ENCODE results near the gene CTXN3.
"Not testable (repeated sequence)": the region's sequence is repeated elsewhere in the genome, so short reads cannot be mapped to it uniquely, and the experiment has no call there.

CTXN3 gene

DNA sequence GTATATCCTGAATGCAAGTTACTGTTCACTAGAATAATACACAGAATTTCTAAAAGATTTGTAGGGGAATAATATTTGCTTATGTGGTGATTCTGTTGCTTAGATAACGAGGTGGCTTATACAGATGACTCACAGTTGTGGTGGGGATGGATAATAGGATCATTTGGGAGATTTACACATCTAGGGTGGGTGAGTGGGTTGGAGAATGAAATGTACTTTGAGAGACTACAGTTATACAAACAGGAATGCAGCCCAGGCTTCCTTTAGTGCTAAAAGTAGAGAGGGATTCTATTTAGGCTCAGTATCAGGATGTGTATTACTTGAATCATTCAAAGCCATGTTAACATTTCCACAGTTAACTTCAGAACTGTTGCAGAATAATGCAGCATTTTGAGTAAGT is 1.8 kb downstream of the CTXN3 start:
- no peak for DNase-seq (ENCODE audit: low read depth in 1 of 2, low spot score in 1 of 2)

- DNase-seq (ENCODE audit: low read depth in 1 of 2, low spot score in 1 of 2): no peak
Observed at GRCh38 chr5:127652952-127653611, 4.2 kb downstream of the CTXN3 start.

GRCh38 chr5:127656825-127657224 is 7.9 kb downstream of the CTXN3 start:
- no peak for DNase-seq (ENCODE audit: low read depth in 1 of 2, low spot score in 1 of 2)

DNA sequence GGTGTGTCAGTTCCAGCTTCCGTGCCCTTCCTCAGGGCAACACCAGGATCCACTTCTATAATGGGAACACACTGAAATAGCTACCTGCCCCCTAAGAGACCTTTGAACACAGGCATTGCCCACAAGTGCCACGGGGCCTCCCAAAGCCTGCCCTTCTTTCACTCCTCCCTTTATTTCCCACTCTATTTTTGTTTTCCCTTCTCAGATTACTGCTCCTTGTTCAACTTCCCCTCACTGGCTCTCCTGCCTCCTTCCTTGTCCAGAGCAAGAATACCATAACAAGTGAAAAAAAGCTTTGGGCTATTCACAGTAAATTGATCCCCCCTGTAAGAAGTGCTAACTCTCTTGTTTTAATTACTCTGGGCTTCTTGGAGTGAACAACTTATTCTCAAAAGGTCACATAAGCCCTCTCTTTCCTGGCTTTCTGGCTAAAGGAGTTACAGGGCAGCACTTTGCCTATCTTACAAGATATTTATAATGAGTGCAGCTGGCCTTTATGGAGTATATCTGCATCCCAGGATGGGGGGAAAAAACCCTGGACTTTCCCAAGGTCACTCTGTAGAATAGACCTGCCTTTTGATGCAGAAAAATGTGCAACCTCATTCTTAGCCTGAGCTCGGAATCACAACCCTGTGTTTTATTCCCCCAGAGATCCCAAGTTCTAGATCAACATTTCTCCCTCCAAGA is 11.3 kb downstream of the CTXN3 start:
- no peak for DNase-seq (ENCODE audit: low read depth in 1 of 2, low spot score in 1 of 2)

DNA sequence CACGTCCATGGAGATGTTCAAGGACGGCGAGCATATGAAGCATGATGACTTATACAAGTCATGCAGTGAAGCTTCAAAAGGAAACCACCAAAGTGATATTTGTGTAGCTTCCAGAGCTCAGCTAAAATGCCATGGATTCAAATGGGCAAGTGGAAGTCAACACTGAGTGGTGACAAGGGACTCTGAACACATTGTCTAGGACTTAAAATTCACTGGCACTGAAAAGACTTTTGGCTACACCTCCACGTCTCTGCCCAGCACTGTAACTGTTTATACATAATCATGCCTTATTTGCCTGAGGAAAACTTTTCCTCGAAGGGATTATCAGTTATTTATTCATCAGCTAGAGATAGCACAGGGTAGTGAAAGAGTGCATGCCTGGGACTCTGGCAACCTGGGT is 15.2 kb downstream of the CTXN3 start:
- DNase-seq (ENCODE audit: low read depth in 1 of 2, low spot score in 1 of 2): no peak

- DNase-seq (ENCODE audit: low read depth in 1 of 2, low spot score in 1 of 2): no peak
Observed at GRCh38 chr5:127665641-127666040, 16.8 kb downstream of the CTXN3 start.

GRCh38 chr5:127666043-127666716 is 17.3 kb downstream of the CTXN3 start:
- no peak for DNase-seq (ENCODE audit: low read depth in 1 of 2, low spot score in 1 of 2)

GRCh38 chr5:127667926-127668325 is 19.0 kb downstream of the CTXN3 start:
- DNase-seq (ENCODE audit: low read depth in 1 of 2, low spot score in 1 of 2): no peak

- no peak for DNase-seq (ENCODE audit: low read depth in 1 of 2, low spot score in 1 of 2)
Observed at GRCh38 chr5:127671218-127671617, 22.3 kb downstream of the CTXN3 start.

GRCh38 chr5:127673117-127673800 is 24.4 kb downstream of the CTXN3 start:
- no peak for DNase-seq (ENCODE audit: low read depth in 1 of 2, low spot score in 1 of 2)

DNA sequence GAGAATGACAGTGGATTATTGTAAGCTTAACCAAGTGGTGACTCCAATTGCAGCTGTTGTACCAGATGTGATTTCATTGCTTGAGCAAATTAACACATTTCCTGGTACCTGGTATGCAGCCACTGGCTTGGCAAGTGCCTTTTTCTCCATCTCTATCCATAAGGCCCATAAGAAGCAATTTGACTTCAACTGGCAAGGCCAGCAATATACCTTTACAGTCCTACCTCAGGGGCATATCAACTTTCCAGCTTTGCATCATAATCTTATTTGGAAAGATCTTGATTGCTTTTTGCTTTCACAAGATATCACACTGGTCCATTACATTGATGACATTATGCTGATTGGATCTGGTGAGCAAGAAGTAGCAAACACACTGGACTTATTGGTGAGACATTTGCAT is 28.1 kb downstream of the CTXN3 start:
- DNase-seq (ENCODE audit: low read depth in 1 of 2, low spot score in 1 of 2): not testable (repeated sequence)

DNA sequence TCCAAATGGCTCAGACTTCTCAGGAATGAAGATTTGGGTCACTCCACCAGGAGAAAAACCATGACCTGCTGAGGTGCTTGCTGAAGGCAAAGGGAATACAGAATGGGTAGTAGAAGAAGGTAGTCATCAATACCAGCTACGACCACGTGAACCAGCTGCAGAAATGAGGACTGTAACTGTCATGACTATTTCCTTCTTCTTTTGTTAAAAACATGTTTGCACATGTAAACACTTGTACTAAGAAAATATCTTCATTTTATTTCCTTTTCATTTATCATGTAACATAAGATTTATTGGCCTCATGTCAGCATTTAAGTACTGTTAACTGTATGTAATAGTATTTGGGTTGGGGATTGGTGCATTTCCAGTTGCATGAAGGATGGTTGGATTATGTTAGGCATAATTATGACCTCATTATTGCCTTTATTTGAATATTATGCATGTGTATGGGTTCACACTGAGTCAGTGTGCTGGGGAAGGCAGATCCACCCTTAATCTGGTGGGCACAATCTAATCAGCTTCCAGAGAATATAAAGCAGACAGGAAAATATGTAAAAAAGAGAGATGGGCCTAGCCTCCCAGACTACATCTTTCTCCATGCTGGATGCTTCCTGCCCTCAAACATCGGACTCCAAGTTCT is 30.9 kb downstream of the CTXN3 start:
- not testable (repeated sequence) for DNase-seq (ENCODE audit: low read depth in 1 of 2, low spot score in 1 of 2)

GRCh38 chr5:127680595-127680994 is 31.7 kb downstream of the CTXN3 start:
- DNase-seq (ENCODE audit: low read depth in 1 of 2, low spot score in 1 of 2): no peak

GRCh38 chr5:127683008-127683407 is 34.1 kb downstream of the CTXN3 start:
- DNase-seq (ENCODE audit: low read depth in 1 of 2, low spot score in 1 of 2): no peak

DNA sequence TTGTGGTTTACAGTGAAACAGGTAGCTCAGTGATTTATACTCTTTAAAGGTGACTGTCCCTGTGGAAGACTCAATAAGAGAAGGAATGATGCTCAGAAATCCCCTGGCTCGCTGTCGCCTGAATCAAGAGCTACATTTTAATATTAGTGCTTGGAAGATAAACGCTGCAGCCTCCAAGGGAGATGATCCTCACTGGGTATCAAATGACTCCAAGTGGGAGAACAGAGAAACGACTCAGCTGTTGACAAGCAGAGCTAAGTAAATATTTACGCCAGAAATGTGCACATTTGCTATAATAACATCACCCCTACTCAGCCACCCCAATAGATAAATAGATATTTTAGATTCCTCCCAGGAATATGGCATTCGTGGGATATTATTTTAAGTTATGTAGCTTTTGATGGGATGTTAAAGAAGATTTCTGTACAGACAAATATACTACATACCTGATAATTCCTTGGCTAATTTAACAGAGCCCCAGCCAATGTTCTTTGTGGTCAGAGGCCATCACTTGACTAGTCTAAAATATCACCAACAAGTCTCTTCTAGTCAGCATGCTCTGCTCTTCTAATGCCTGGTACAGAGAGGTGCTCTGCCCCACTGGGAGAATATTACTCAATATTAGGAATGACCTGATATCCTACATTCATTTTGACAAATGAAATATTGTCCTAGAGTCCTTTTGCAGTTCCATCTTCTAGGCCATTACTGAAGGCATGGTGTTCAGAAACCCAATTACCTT is 36.0 kb downstream of the CTXN3 start:
- DNase-seq (ENCODE audit: low read depth in 1 of 2, low spot score in 1 of 2): no peak

DNA sequence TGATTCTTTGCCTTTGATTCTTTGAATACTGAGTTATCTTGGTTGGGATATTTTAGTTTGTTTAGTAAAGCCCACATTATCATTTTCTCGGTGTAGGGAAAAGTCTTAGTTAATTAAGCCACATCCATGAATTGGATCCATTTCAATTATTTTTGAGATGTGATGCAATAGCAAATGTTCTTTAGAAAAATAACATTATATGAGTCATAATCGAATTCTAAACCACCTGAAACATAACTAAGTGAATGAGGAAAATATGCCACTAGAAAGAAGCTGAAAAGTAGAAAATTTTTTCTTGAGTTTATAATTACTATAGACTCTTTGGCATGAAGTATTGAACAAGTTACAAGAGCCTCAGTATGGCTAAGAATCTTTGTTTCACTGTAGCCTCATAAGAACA is 36.8 kb downstream of the CTXN3 start:
- no peak for DNase-seq (ENCODE audit: low read depth in 1 of 2, low spot score in 1 of 2)

GRCh38 chr5:127686424-127686823 is 37.5 kb downstream of the CTXN3 start:
- DNase-seq (ENCODE audit: low read depth in 1 of 2, low spot score in 1 of 2): no peak

DNA sequence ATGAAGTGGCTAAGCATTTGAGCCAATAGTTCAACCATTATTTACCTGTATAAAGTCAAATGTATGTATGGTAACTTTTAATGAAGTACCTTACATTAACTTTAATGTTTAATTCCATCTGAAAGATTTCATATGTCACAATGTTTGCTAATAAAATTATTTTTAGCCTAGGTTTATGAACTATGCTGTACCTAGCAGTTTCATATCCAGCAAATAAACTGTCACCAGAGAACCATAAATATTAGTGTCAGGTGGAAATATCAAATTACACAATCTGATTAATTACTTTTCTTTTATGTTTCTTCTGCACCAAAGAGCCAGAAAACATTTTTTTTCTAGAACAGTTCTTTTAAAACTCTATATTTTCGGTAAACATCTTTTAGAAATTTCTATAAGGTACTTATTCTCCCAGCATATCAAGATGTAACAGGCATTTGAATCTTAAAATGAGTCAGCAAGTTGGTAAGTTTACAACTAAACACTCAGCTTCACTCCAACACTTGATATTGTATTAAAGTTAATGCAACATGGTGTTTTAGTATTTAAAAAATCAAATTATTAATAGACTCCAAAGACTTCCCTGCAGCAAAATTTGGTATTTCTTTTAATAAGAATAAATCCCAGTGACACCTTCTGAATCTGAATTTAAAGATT is 45.8 kb downstream of the CTXN3 start:
- DNase-seq (ENCODE audit: low read depth in 1 of 2, low spot score in 1 of 2): no peak

- DNase-seq (ENCODE audit: low read depth in 1 of 2, low spot score in 1 of 2): no peak
Observed at GRCh38 chr5:127695346-127695745, 46.5 kb downstream of the CTXN3 start.

DNA sequence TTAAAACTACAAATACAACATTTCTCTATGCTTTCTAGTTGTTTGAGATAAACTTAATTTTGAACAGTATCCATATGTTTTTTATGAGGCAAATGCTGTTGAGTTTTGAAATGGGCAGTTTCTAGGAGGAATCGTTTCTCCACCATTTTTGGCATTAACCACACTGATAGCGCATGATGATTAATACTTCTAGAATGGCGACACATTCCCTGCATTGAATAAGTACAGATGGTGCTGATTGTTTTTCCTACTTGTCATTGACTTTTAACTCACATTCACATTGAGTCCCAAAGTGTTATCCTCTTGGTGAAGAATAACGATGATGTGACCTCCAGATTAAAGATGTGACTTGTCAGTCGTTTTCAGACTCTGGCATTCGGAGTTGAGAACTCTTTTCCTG is 47.8 kb downstream of the CTXN3 start:
- no peak for DNase-seq (ENCODE audit: low read depth in 1 of 2, low spot score in 1 of 2)
